Amniotic epithelial cell (primary cell): ENCODE data around the gene OR4A47.
"Not testable (repeated sequence)": the region's sequence is repeated elsewhere in the genome, so short reads cannot be mapped to it uniquely, and the experiment has no call there.

Experiments
- DNase-seq: peaks from one replicate; pipeline ENCODE4 v3.0.0-alpha.2; 2010; ENCODE audit warnings: low read depth

OR4A47 gene

GRCh38 chr11:48488493-48488892 lies at the start of gene OR4A47:
Gene OR4A47, plus strand, starts transcription at chr11:48488793. Its CDS starts 0 bp downstream, at chr11:48488793.
- not testable (repeated sequence) for DNase-seq

- DNase-seq, result not testable (repeated sequence)
These were observed 32.7 kb upstream of the OR4A47 start for GRCh38 chr11:48455909-48456308.

GRCh38 chr11:48473966-48474365 lies 14.6 kb upstream of the OR4A47 start:
- DNase-seq, result not testable (repeated sequence)

- DNase-seq, result not testable (repeated sequence)
These were observed 13.9 kb upstream of the OR4A47 start for GRCh38 chr11:48474703-48475102.

- DNase-seq, result not testable (repeated sequence)
These were observed 17.6 kb downstream of the OR4A47 start for GRCh38 chr11:48506169-48506568.

GRCh38 chr11:48538991-48539390 lies 50.4 kb downstream of the OR4A47 start:
- no peak for DNase-seq
